BLaER1 (cell line): ENCODE data around the gene THUMPD2.

Source experiments
- H3K27ac ChIP-seq: shearing (Covaris generic); formaldehyde crosslinking; 2 replicates; pipeline ENCODE4 v1.8.1; 2022
- H3K27me3 ChIP-seq: shearing (Covaris generic); formaldehyde crosslinking; 2 replicates; pipeline ENCODE4 v1.8.1; 2022
- H3K36me3 ChIP-seq: shearing (Covaris generic); formaldehyde crosslinking; 2 replicates; pipeline ENCODE4 v1.8.1; 2022
- H3K4me1 ChIP-seq: shearing (Covaris generic); formaldehyde crosslinking; 2 replicates; pipeline ENCODE4 v1.8.1; 2022
- H3K4me2 ChIP-seq: shearing (Covaris generic); formaldehyde crosslinking; 2 replicates; pipeline ENCODE4 v1.8.1; 2022
- H3K4me3 ChIP-seq: shearing (Covaris generic); formaldehyde crosslinking; 2 replicates; pipeline ENCODE4 v1.8.1; 2022
- H3K9ac ChIP-seq: shearing (Covaris generic); formaldehyde crosslinking; 2 replicates; pipeline ENCODE4 v1.8.1; 2022
- H3K9me3 ChIP-seq: shearing (Covaris generic); formaldehyde crosslinking; 2 replicates; pipeline ENCODE4 v1.8.1; 2022
- H4K20me1 ChIP-seq: shearing (Covaris generic); formaldehyde crosslinking; 2 replicates; pipeline ENCODE4 v1.8.1; 2022
- Cebpa-rat ChIP-seq: shearing (Covaris generic); IDR thresholded peaks from 2 replicates; pipeline ENCODE4 v1.8.1; 2022

THUMPD2 gene

DNA sequence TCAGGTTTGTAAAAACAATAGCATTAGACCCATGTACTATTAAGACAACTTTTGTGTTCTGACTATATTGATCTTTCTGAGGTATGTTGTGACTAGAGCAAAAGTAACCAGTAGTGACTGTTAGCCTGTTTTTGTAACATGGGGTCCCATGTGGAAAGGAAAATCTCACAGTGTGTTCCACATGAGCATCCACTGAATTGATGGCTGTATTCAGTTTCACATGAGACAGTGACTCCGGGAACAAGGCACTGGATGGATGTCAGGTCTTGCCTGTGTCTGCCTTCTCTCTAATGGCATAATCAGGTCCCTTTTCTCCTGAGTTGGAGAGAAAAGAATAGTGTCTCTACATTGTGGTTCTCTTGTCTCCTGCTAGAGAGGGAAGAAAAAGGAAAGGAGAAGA is 85.8 kb downstream of the THUMPD2 start:
- Histone ChIP-seq H3K4me3 (no peak overlapping the region), H3K27ac (no peak overlapping the region)

DNA sequence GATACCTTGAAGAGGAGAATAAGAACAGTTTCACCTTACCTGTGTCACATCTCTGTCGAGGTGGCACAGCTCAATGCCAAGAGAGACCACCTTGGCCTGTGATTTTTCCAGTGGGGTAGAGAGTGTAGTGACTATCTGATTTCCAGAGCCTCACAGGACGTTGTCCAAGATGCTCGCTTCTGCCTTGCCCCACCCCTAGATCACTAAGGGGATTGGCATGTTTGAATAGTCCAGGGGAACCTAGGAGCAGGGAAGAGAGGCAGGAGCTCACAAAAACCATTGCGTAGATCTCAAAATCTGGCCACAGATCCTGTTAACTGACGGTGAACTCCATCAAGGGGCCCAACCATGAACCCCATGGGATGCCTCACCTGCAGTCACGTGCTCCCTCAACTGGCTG is 89.2 kb downstream of the THUMPD2 start:
- 0 out of 2 replicates have a peak, but pooled peaks cover 5% of the 10 kb centered on the region for H3K9me3 ChIP-seq
- H3K36me3 ChIP-seq: no peaks in the 10 kb centered on the region
- H3K4me3 ChIP-seq: no peak overlapping the region
- no peak overlapping the region for H3K4me2 ChIP-seq
- no peaks in the 10 kb centered on the region for H3K4me1 ChIP-seq
- no peak overlapping the region for H3K27ac ChIP-seq
- H3K9ac ChIP-seq: no peak overlapping the region
- H3K27me3 ChIP-seq: no peaks in the 10 kb centered on the region
- no peak for TF ChIP-seq Cebpa-rat
- H4K20me1 ChIP-seq: no peaks in the 10 kb centered on the region

More for the DNA sequence above, 85.8 kb downstream of the THUMPD2 start:
- H3K9me3 ChIP-seq: 0 out of 2 replicates have a peak, but pooled peaks cover 5% of the 10 kb centered on the region
- no peaks in the 10 kb centered on the region for H3K36me3 ChIP-seq
- no peaks in the 10 kb centered on the region for H3K4me1 ChIP-seq
- H4K20me1 ChIP-seq: no peaks in the 10 kb centered on the region
- no peak for TF ChIP-seq Cebpa-rat
- no peak overlapping the region for H3K9ac ChIP-seq
- H3K4me2 ChIP-seq: no peak overlapping the region
- H3K27me3 ChIP-seq: no peaks in the 10 kb centered on the region

DNA sequence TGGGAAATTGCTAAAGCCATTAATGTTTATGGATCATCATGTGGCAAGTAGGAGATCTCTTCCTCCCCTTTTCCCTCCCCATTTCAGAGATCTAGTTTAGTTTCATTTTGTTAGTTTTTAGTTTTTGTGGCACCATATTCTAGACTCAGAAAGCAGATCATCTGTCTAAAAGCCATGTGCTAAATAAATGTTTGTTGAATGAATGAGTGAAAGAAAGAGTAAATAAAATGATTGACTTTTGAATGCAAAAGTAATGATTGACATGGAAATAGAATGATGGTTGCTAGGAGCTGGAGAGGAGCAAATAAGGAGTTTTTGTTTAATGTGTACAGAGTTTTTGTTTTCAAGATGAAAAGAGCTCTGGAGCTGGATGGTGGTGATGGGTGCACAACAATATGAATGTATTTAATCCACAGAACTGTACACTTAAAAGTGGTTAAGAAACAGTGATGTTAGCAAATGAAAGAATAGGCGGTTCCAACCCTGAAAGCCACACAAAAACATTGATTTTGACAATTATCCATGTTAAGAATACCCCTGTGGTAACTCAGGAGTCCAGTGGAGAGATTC is 89.7 kb downstream of the THUMPD2 start:
- Histone ChIP-seq H3K27ac (no peak overlapping the region), H3K4me1 (no peaks in the 10 kb centered on the region), H3K4me3 (no peak overlapping the region), H3K36me3 (no peaks in the 10 kb centered on the region), H3K4me2 (no peak overlapping the region), H3K9ac (no peak overlapping the region), H3K27me3 (no peaks in the 10 kb centered on the region), H4K20me1 (no peaks in the 10 kb centered on the region), H3K9me3 (0 out of 2 replicates have a peak, but pooled peaks cover 5% of the 10 kb centered on the region)
- no peak for TF ChIP-seq Cebpa-rat

DNA sequence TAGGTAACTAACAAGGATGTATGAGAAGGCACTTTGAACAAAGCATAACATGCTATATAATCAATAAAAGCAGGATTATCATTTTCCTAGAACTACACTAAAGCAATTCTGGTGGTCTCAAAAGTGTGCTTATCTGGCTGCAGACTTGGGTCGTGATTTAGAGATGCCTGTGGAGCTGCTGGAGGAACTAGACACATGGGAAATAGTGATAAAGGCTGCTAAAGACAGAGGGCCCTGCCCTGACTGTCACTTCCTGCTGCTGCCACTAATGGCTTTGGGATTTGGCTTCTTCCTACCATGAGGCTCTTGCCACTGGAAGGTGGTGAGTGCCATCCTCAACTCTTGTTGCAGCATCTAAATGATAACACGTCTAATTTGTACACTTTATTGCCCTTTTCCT is 90.9 kb downstream of the THUMPD2 start:
- Histone ChIP-seq H3K36me3 (no peaks in the 10 kb centered on the region), H3K4me1 (no peaks in the 10 kb centered on the region), H3K4me2 (no peak overlapping the region), H4K20me1 (no peaks in the 10 kb centered on the region), H3K9ac (no peak overlapping the region), H3K4me3 (no peak overlapping the region), H3K9me3 (0 out of 2 replicates have a peak, but pooled peaks cover 5% of the 10 kb centered on the region), H3K27ac (no peak overlapping the region), H3K27me3 (no peaks in the 10 kb centered on the region)
- no peak for TF ChIP-seq Cebpa-rat

DNA sequence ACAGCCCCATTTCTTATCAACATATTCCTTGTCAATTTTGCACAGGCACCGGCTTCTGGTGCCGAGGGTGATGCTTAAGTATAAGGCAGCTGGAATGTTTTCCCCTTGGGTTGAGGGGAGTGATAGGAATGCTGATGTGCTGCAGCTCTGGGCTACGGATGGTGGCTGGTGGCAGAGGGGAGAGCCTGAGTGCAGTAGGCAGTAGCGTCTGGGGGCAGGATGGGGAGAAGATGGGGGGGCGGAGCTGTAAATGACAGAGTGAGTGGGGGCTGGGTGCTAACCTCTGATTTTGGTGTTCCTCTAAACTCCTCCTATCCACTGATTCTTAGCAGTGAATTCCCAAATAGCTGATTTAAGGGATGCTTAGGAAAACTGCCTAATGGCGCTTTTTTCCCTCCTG is 92.6 kb downstream of the THUMPD2 start:
- Histone ChIP-seq H3K27ac (no peak overlapping the region), H3K36me3 (no peaks in the 10 kb centered on the region), H3K4me1 (no peaks in the 10 kb centered on the region), H3K9ac (no peak overlapping the region), H3K27me3 (no peaks in the 10 kb centered on the region), H3K9me3 (0 out of 2 replicates have a peak, but pooled peaks cover 5% of the 10 kb centered on the region), H3K4me2 (no peak overlapping the region), H4K20me1 (no peaks in the 10 kb centered on the region), H3K4me3 (no peak overlapping the region)
- no peak for TF ChIP-seq Cebpa-rat
